Keratinocyte (primary cell): ENCODE results near the gene FHOD3. TPM values are rescaled to one million over a fixed set of nuclear protein-coding genes. Genes with fewer than 3 reads are reported as not detected.

Experiments used
- DNase-seq: peaks from one replicate; pipeline ENCODE4 v3.0.0-alpha.2; 2011; ENCODE audit warnings: low read depth, missing footprints, low spot score
- FAIRE-seq: peaks from 2 replicates; lab custom pipeline; 2011; peaks lifted over from hg19 to GRCh38; lab: Jason Lieb, UNC
- H2AFZ ChIP-seq: 2 replicates; pipeline ENCODE4 v1.6.0; 2012; ENCODE audit warnings: low read length, control low read depth, inconsistent platforms; ENCODE audit not compliant: control insufficient read depth
- H3K27ac ChIP-seq: 2 replicates; pipeline ENCODE4 v1.5.1; 2011; ENCODE audit warnings: low read length; ENCODE audit not compliant: control insufficient read depth, insufficient read depth
- H3K27me3 ChIP-seq: 3 replicates; pipeline ENCODE4 v1.6.0; 2011; ENCODE audit warnings: low read length; ENCODE audit not compliant: control insufficient read depth, insufficient read depth; ENCODE audit errors: extremely low read depth
- H3K36me3 ChIP-seq, 2 experiments: 2 replicates in 1 of 2; 3 replicates in 1 of 2; pipeline ENCODE4 v1.5.1; 2011; ENCODE audit warnings: low read length in 2 of 2, mild to moderate bottlenecking in 1 of 2; ENCODE audit not compliant: control insufficient read depth in 2 of 2, insufficient read depth in 2 of 2; ENCODE audit errors: extremely low read depth in 1 of 2
- H3K4me1 ChIP-seq: 3 replicates; pipeline ENCODE4 v1.5.1; 2011; ENCODE audit warnings: low read length; ENCODE audit not compliant: control insufficient read depth, insufficient read depth; ENCODE audit errors: extremely low read depth
- H3K4me2 ChIP-seq: 3 replicates; pipeline ENCODE4 v1.6.0; 2011; ENCODE audit warnings: low read depth, low read length; ENCODE audit not compliant: control insufficient read depth, insufficient read depth; ENCODE audit errors: extremely low read depth
- H3K4me3 ChIP-seq, 3 experiments: fragments of 200-600 bp in 1 of 3; sonication (generic) in 1 of 3; 2 replicates in 2 of 3; 3 replicates in 1 of 3; pipeline ENCODE4 v1.5.1; 2011 to 2016; ENCODE audit warnings: low read length in 3 of 3, mild to moderate bottlenecking in 3 of 3, control low read depth in 2 of 3, inconsistent platforms in 1 of 3, low read depth in 1 of 3, mixed read lengths in 1 of 3, mixed run types in 1 of 3, moderate library complexity in 1 of 3; ENCODE audit not compliant: control insufficient read depth in 2 of 3, insufficient read depth in 2 of 3; ENCODE audit errors: extremely low read depth in 1 of 3
- H3K79me2 ChIP-seq: 2 replicates; pipeline ENCODE4 v1.6.0; 2012; ENCODE audit warnings: low read length; ENCODE audit not compliant: control insufficient read depth, insufficient read depth
- H3K9ac ChIP-seq: 3 replicates; pipeline ENCODE4 v1.6.0; 2011; ENCODE audit warnings: low read length; ENCODE audit not compliant: control insufficient read depth, insufficient read depth; ENCODE audit errors: extremely low read depth
- H3K9me1 ChIP-seq: 3 replicates; pipeline ENCODE4 v1.6.0; 2011; ENCODE audit warnings: low read length; ENCODE audit not compliant: control insufficient read depth, insufficient read depth; ENCODE audit errors: extremely low read depth
- H3K9me3 ChIP-seq: 2 replicates; pipeline ENCODE4 v1.5.1; 2012; ENCODE audit warnings: low read depth, low read length; ENCODE audit not compliant: control insufficient read depth
- H4K20me1 ChIP-seq: 3 replicates; pipeline ENCODE4 v1.6.0; 2011; ENCODE audit warnings: low read length; ENCODE audit not compliant: control insufficient read depth, insufficient read depth; ENCODE audit errors: extremely low read depth
- CTCF ChIP-seq, 3 experiments: IDR thresholded peaks in 1 of 3; conservative IDR thresholded peaks in 1 of 3; optimal IDR thresholded peaks in 1 of 3; 2 replicates in 2 of 3; 3 replicates in 1 of 3; pipeline versions ENCODE3 to v1.5.1; 2011; ENCODE audit warnings: low read length in 3 of 3, mild to moderate bottlenecking in 3 of 3, moderate library complexity in 2 of 3, control low read depth in 1 of 3, inconsistent platforms in 1 of 3; ENCODE audit not compliant: insufficient read depth in 2 of 3; ENCODE audit errors: extremely low read depth in 1 of 3
- EZH2 ChIP-seq: IDR thresholded peaks from one replicate; pipeline ENCODE4 v1.6.1; 2012; ENCODE audit warnings: inconsistent platforms, mild to moderate bottlenecking, low read length, moderate library complexity
- dilution Hi-C: fragments of 300-500 bp; cut with MboI; formaldehyde crosslinking; loops from one replicate; pipeline ENCODE4 v1.7.0; 2020; ENCODE audit warnings: low sequenced_read_pairs; ENCODE audit not compliant: extremely low pct_ligation_motif_present
- polyA plus RNA-seq, 5 experiments: library from polyadenylated mRNA; depleted of rRNA in 3 of 5; stranded (reverse) in 3 of 5; stranded (forward) in 1 of 5; unstranded in 1 of 5; fragments of >200 nt; gene quantifications; 1 replicate in 1 of 5; 2 replicates in 3 of 5; 3 replicates in 1 of 5; pipeline versions ENCODE4 v1.2.1 to v1.2.3, GENCODE V29; 2011 to 2012; ENCODE audit warnings: missing spikeins in 2 of 5, low read depth in 1 of 5, low replicate concordance in 1 of 5

The FHOD3 gene
- polyA plus RNA-seq, 1 donor (not counting 4 experiments of a cell fraction or from before 2014, with no cell fraction given): 7.7 TPM

- no peak overlapping the region for H3K27ac ChIP-seq
- FAIRE-seq (no peak), DNase-seq (no peak)
- H3K4me1 ChIP-seq: peaks cover 3% of the 10 kb centered on the region
- H3K27me3 ChIP-seq: no peaks in the 10 kb centered on the region
- no peaks in the 10 kb centered on the region for H3K9me1 ChIP-seq
- no peaks in the 10 kb centered on the region for H3K9me3 ChIP-seq
- H3K4me3 ChIP-seq: no peak overlapping the region
- no peak overlapping the region for H3K9ac ChIP-seq
- no peaks in the 10 kb centered on the region for H4K20me1 ChIP-seq
- dilution Hi-C loops: no loop called here
- H3K4me2 ChIP-seq: no peak overlapping the region
- no peak overlapping the region for H2AFZ ChIP-seq
- TF ChIP-seq EZH2: no peak
- no peaks in the 10 kb centered on the region for H3K79me2 ChIP-seq
- H3K36me3 ChIP-seq: no peaks in the 10 kb centered on the region
Observed at GRCh38 chr18:36516726-36517125, 219.2 kb downstream of the FHOD3 start.

- Histone ChIP-seq H3K9me1 (no peaks in the 10 kb centered on the region), H3K27ac (no peak overlapping the region), H3K27me3 (no peaks in the 10 kb centered on the region), H3K4me1 (no peaks in the 10 kb centered on the region), H3K9me3 (no peaks in the 10 kb centered on the region), H3K4me2 (no peak overlapping the region), H4K20me1 (no peaks in the 10 kb centered on the region), H3K9ac (no peak overlapping the region), H3K79me2 (no peaks in the 10 kb centered on the region), H3K36me3 (no peaks in the 10 kb centered on the region), H3K4me3 (no peak overlapping the region), H2AFZ (no peak overlapping the region)
- dilution Hi-C loops: no loop called here
- DNase-seq (no peak), FAIRE-seq (no peak)
- TF ChIP-seq EZH2 (no peak), CTCF (optimal IDR thresholded peaks at IDR 0.05 in 1 of 3, IDR thresholded peaks at IDR 0.05 in 1 of 3, conservative IDR thresholded peaks at IDR 0.05 in 1 of 3; ENCODE audit: extremely low read depth in 1 of 3, insufficient read depth in 2 of 3, low read length in 3 of 3) (no peak)
Observed at GRCh38 chr18:36518839-36519238, 221.3 kb downstream of the FHOD3 start.

GRCh38 chr18:36519358-36519757, 221.8 kb downstream of the FHOD3 start:
- no peak for DNase-seq
- no peak overlapping the region for H3K9ac ChIP-seq
- no peak overlapping the region for H3K4me3 ChIP-seq
- H3K9me1 ChIP-seq: no peaks in the 10 kb centered on the region
- no peaks in the 10 kb centered on the region for H3K27me3 ChIP-seq
- no peak overlapping the region for H2AFZ ChIP-seq
- no peaks in the 10 kb centered on the region for H3K36me3 ChIP-seq
- no peaks in the 10 kb centered on the region for H3K4me1 ChIP-seq
- TF ChIP-seq EZH2 (no peak), CTCF (optimal IDR thresholded peaks at IDR 0.05 in 1 of 3, IDR thresholded peaks at IDR 0.05 in 1 of 3, conservative IDR thresholded peaks at IDR 0.05 in 1 of 3; ENCODE audit: extremely low read depth in 1 of 3, insufficient read depth in 2 of 3, low read length in 3 of 3) (no peak)
- dilution Hi-C loops: no loop called here
- no peaks in the 10 kb centered on the region for H4K20me1 ChIP-seq
- no peaks in the 10 kb centered on the region for H3K9me3 ChIP-seq
- no peak for FAIRE-seq
- H3K27ac ChIP-seq: no peak overlapping the region
- no peaks in the 10 kb centered on the region for H3K79me2 ChIP-seq
- H3K4me2 ChIP-seq: no peak overlapping the region
